ENCODE measurements around the gene C9orf40. TPM values are rescaled to one million over a fixed set of nuclear protein-coding genes. Genes with fewer than 3 reads are reported as not detected.

C9orf40 gene
- polyA plus RNA-seq, 1 donor (not counting 4 experiments of a cell fraction or from before 2014, with no cell fraction given) = 5.1 TPM

- Histone ChIP-seq H3K27me3 (ENCODE audit: control insufficient read depth, extremely low read depth, insufficient read depth, low read length) (no peaks in the 10 kb centered on the region), H3K27ac (ENCODE audit: control insufficient read depth, insufficient read depth, low read length) (no peak overlapping the region), H3K4me1 (ENCODE audit: control insufficient read depth, extremely low read depth, insufficient read depth, low read length) (peaks cover 5% of the 10 kb centered on the region), H3K9ac (ENCODE audit: control insufficient read depth, extremely low read depth, insufficient read depth, low read length) (no peak overlapping the region), H3K4me2 (ENCODE audit: control insufficient read depth, extremely low read depth, insufficient read depth, low read depth, low read length) (no peak overlapping the region), H3K9me3 (ENCODE audit: control insufficient read depth, low read depth, low read length) (no peaks in the 10 kb centered on the region), H3K4me3 (ENCODE audit: control insufficient read depth in 2 of 3, extremely low read depth in 1 of 3, insufficient read depth in 2 of 3, low read depth in 1 of 3, low read length in 3 of 3) (no peak overlapping the region), H3K36me3 (ENCODE audit: control insufficient read depth in 2 of 2, extremely low read depth in 1 of 2, insufficient read depth in 2 of 2, low read length in 2 of 2) (no peaks in the 10 kb centered on the region), H4K20me1 (ENCODE audit: control insufficient read depth, extremely low read depth, insufficient read depth, low read length) (no peaks in the 10 kb centered on the region), H2AFZ (ENCODE audit: control insufficient read depth, low read length) (no peak overlapping the region), H3K79me2 (ENCODE audit: control insufficient read depth, insufficient read depth, low read length) (peaks cover 5% of the 10 kb centered on the region), H3K9me1 (ENCODE audit: control insufficient read depth, extremely low read depth, insufficient read depth, low read length) (no peaks in the 10 kb centered on the region)
- no peak for DNase-seq (ENCODE audit: low read depth, low spot score)
- TF ChIP-seq CTCF (optimal IDR thresholded peaks at IDR 0.05 in 1 of 3, IDR thresholded peaks at IDR 0.05 in 1 of 3, conservative IDR thresholded peaks at IDR 0.05 in 1 of 3; ENCODE audit: extremely low read depth in 1 of 3, insufficient read depth in 2 of 3, low read length in 3 of 3) (no peak), EZH2 (IDR thresholded peaks at IDR 0.05; ENCODE audit: low read length) (no peak)
- FAIRE-seq = no peak
- dilution Hi-C loops (cut with MboI; ENCODE audit: extremely low pct_ligation_motif_present, low sequenced_read_pairs) = no loop called here
Measured at GRCh38 chr9:74946686-74947085, 6.0 kb downstream of the C9orf40 start.

GRCh38 chr9:74942801-74943200 is 9.9 kb downstream of the C9orf40 start:
- TF ChIP-seq EZH2 (IDR thresholded peaks at IDR 0.05; ENCODE audit: low read length) = no peak
- TF ChIP-seq CTCF (optimal IDR thresholded peaks at IDR 0.05 in 1 of 3, IDR thresholded peaks at IDR 0.05 in 1 of 3, conservative IDR thresholded peaks at IDR 0.05 in 1 of 3; ENCODE audit: extremely low read depth in 1 of 3, insufficient read depth in 2 of 3, low read length in 3 of 3) = no peak
- Histone ChIP-seq H3K9me1 (ENCODE audit: control insufficient read depth, extremely low read depth, insufficient read depth, low read length) (no peaks in the 10 kb centered on the region), H3K27me3 (ENCODE audit: control insufficient read depth, extremely low read depth, insufficient read depth, low read length) (no peaks in the 10 kb centered on the region), H4K20me1 (ENCODE audit: control insufficient read depth, extremely low read depth, insufficient read depth, low read length) (no peaks in the 10 kb centered on the region), H3K79me2 (ENCODE audit: control insufficient read depth, insufficient read depth, low read length) (no peaks in the 10 kb centered on the region), H3K9ac (ENCODE audit: control insufficient read depth, extremely low read depth, insufficient read depth, low read length) (no peak overlapping the region), H3K36me3 (ENCODE audit: control insufficient read depth in 2 of 2, extremely low read depth in 1 of 2, insufficient read depth in 2 of 2, low read length in 2 of 2) (no peaks in the 10 kb centered on the region), H3K4me1 (ENCODE audit: control insufficient read depth, extremely low read depth, insufficient read depth, low read length) (no peaks in the 10 kb centered on the region), H3K4me2 (ENCODE audit: control insufficient read depth, extremely low read depth, insufficient read depth, low read depth, low read length) (no peak overlapping the region), H3K27ac (ENCODE audit: control insufficient read depth, insufficient read depth, low read length) (no peak overlapping the region), H3K4me3 (ENCODE audit: control insufficient read depth in 2 of 3, extremely low read depth in 1 of 3, insufficient read depth in 2 of 3, low read depth in 1 of 3, low read length in 3 of 3) (no peak overlapping the region), H2AFZ (ENCODE audit: control insufficient read depth, low read length) (no peak overlapping the region), H3K9me3 (ENCODE audit: control insufficient read depth, low read depth, low read length) (no peaks in the 10 kb centered on the region)
- dilution Hi-C loops (cut with MboI; ENCODE audit: extremely low pct_ligation_motif_present, low sequenced_read_pairs) = no loop called here
- no peak for FAIRE-seq
- no peak for DNase-seq (ENCODE audit: low read depth, low spot score)

Measured in keratinocyte (primary cell).